Activated naive CD8-positive, alpha-beta T cell treated with anti-CD3 and anti-CD28 coated beads for 36 hours (primary cell): ENCODE results near the gene GARNL3. TPM values are rescaled to one million over a fixed set of nuclear protein-coding genes. Genes with fewer than 3 reads are reported as not detected.

Source experiments
- total RNA-seq, 2 experiments: library from RNA; stranded (reverse); gene quantifications; one replicate each; pipeline ENCODE4 v1.2.3, GENCODE V29; 2021

Gene GARNL3
- total RNA-seq, 2 experiments from 2014 or later = 2.0 TPM

Other genes with a start within 250 kb of the GARNL3 start
- gene ANGPTL2, start 142.1 kb upstream of the GARNL3 start, total RNA-seq = not detected
- gene SLC2A8, start 132.4 kb downstream of the GARNL3 start, total RNA-seq = 1 to 10 TPM; 1.0 to 1.9 TPM
- gene ZNF79, start 159.6 kb downstream of the GARNL3 start, total RNA-seq = 1 to 10 TPM; 7.7 to 8.6 TPM
- gene RPL12, start 186.6 kb downstream of the GARNL3 start, total RNA-seq = 1,000 to 10,000 TPM; 2,007 to 2,108 TPM
- 10 to 100 TPM; 17.7 to 20.7 TPM for gene LRSAM1, start 186.7 kb downstream of the GARNL3 start, total RNA-seq